Adrenal gland (tissue), 12 donors: ENCODE results near the gene PLA2G5. TPM values are rescaled to one million over a fixed set of nuclear protein-coding genes. Genes with fewer than 3 reads are reported as not detected.

Experiments
- DNase-seq, 7 donors: peaks; one replicate each; pipeline ENCODE4 v3.0.0-alpha.2; 2019 to 2020
- H3K27ac ChIP-seq, 5 donors: fragments of 200-600 bp; sonication (generic) in 4 of 5; 1 replicate in 3 of 5; 2 replicates in 2 of 5; pipeline versions ENCODE4 v1.5.1 to v1.8.0; 2016 to 2020; ENCODE audit warnings: mild to moderate bottlenecking in 1 of 5
- H3K27me3 ChIP-seq: fragments of 200-600 bp; 2 replicates; pipeline ENCODE4 v1.8.0; 2021
- H3K36me3 ChIP-seq, 2 donors: fragments of 200-600 bp; replicated peaks in 1 of 2; 1 replicate in 1 of 2; 2 replicates in 1 of 2; pipeline versions ENCODE4 v1.5.1 to v1.8.0; 2018 to 2022
- H3K4me1 ChIP-seq, 2 donors: fragments of 200-600 bp; replicated peaks in 1 of 2; 1 replicate in 1 of 2; 2 replicates in 1 of 2; pipeline versions ENCODE4 v1.5.1 to v1.8.0; 2018 to 2021
- H3K4me3 ChIP-seq, 4 donors: fragments of 200-600 bp; sonication (generic) in 3 of 4; one replicate each; pipeline ENCODE4 v1.5.1; 2016 to 2018
- H3K9me3 ChIP-seq, 3 donors: fragments of 200-600 bp; sonication (generic) in 1 of 3; replicated peaks in 1 of 3; 1 replicate in 2 of 3; 2 replicates in 1 of 3; pipeline versions ENCODE4 v1.5.1 to v1.8.0; 2016 to 2021
- POLR2A ChIP-seq, 2 donors: fragments of 450-650 bp; IDR thresholded peaks; one replicate each; pipeline ENCODE4 v1.6.1; 2017; ENCODE audit warnings: antibody characterized with exemption in 2 of 2, mild to moderate bottlenecking in 2 of 2, moderate library complexity in 1 of 2
- WGBS, 4 donors: extraction: QIAGEN DNeasy Blood & Tissue Kit in 2 of 4; methylation state at CpG; one replicate each; pipeline versions ENCODE4 v1.1.5 to v1.1.7; 2013 to 2017; 5-methylcytosine and 5-hydroxymethylcytosine counted together
- intact Hi-C, 2 donors: fragments of 100-400 bp; cut with DNase I; formaldehyde crosslinking; loops; one replicate each; pipeline versions ENCODE4 v1.14.1 to v1.15.0; 2022 to 2023
- polyA plus RNA-seq, 3 donors: library from polyadenylated mRNA; stranded (reverse); fragments of 200-250 nt in 2 of 3; fragments of 350-450 nt in 1 of 3; fragmentation: Illumina TruSeq in 1 of 3; extraction: RNeasy Lipid Tissue Mini Kit (QIAGEN cat#74804) in 1 of 3; gene quantifications; one replicate each; pipeline ENCODE4 v1.2.3, GENCODE V29; 2013 to 2014
- total RNA-seq, 9 donors: library from RNA; depleted of rRNA in 4 of 9; stranded (reverse); fragments of >200 nt in 4 of 9; fragments of 120-200 nt in 1 of 9; fragmentation: NEBNext Ultra II Directional in 1 of 9; extraction: Animal tissue kit (Norgen Biotek cat#: 25700) in 1 of 9; gene quantifications; one replicate each; pipeline versions ENCODE4 v1.1.0 to v1.2.4, GENCODE V29; 2013 to 2023
- TF ChIP-seq, protein P1 (sequence below), 6 experiments: fragments of 450-650 bp in 4 of 6; fragments of 200-600 bp in 2 of 6; sonication (generic) in 1 of 6; IDR thresholded peaks; 1 replicate in 5 of 6; 2 replicates in 1 of 6; pipeline versions ENCODE4 v1.5.1 to v1.8.0; 2016 to 2021; ENCODE audit warnings: antibody characterized with exemption in 6 of 6, mild to moderate bottlenecking in 2 of 6, moderate library complexity in 1 of 6
- donor health status: healthy with polysubstance abuse.
- donor health status: Bipolar disorder and iron deficiency.
- donor health status: DM: yes; HTN: yes; CAD: no.
- donor health status: DM: no; HTN: no; CAD: no.
- donor health status: DM: no; HTN: no; CAD: no.
- donor health status: DM: yes; HTN: yes; CAD: no.

PLA2G5 gene
- total and polyA plus RNA-seq, 12 donors = 0.53 to 14.1 (median 1.4) TPM

- Histone ChIP-seq H3K27me3 (no peaks in the 10 kb centered on the region), H3K36me3 (no peaks in the 10 kb centered on the region), H3K4me3 (no peak overlapping the region), H3K9me3 (no peaks in the 10 kb centered on the region), H3K27ac (no peak overlapping the region), H3K4me1 (no peaks in the 10 kb centered on the region)
- TF ChIP-seq, protein P1, sequence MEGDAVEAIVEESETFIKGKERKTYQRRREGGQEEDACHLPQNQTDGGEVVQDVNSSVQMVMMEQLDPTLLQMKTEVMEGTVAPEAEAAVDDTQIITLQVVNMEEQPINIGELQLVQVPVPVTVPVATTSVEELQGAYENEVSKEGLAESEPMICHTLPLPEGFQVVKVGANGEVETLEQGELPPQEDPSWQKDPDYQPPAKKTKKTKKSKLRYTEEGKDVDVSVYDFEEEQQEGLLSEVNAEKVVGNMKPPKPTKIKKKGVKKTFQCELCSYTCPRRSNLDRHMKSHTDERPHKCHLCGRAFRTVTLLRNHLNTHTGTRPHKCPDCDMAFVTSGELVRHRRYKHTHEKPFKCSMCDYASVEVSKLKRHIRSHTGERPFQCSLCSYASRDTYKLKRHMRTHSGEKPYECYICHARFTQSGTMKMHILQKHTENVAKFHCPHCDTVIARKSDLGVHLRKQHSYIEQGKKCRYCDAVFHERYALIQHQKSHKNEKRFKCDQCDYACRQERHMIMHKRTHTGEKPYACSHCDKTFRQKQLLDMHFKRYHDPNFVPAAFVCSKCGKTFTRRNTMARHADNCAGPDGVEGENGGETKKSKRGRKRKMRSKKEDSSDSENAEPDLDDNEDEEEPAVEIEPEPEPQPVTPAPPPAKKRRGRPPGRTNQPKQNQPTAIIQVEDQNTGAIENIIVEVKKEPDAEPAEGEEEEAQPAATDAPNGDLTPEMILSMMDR (IDR thresholded peaks at IDR 0.05) = no peak
- no peak for TF ChIP-seq POLR2A (IDR thresholded peaks at IDR 0.05)
- DNase-seq = no peak
- WGBS, 4 donors = 89 to 97% (median 95%) methylated on average over 4 to 6 of the region's 6 CpGs
- intact Hi-C loops = no loop called here
These were observed 68.4 kb downstream of the PLA2G5 start for GRCh38 chr1:20138346-20138745.

DNA sequence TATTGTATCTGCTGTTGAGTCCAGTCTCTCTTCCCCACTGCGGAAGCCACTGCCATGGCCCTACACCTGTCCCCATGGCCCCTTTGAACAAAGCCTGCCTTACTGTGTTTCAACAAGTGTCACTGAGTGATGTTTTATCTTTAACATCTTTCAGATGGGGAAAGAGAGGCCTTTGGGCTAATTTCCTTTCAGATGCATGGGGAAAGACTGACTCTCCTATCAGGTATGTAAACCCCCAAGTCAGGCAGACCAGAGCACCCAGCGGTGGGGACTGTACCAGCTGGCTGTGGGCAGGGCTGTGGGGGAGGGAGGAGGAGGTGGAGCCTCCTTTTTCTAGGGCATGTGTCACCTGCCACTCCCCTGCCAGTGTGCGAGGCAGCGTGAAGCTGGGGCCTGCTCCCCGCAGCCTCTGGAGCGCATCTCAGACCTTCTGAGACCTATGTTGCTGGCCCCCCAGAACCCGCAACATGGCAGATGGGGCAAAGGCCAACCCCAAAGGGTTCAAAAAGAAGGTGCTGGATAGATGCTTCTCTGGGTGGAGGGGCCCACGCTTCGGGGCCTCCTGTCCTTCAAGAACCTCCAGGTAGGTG is 69.1 kb downstream of the PLA2G5 start, which contains the start of gene PLA2G2F:
TSS of gene PLA2G2F (plus strand) at position 363 of the 590 bp plus-strand sequence. CDS start at position 468, 105 bp downstream.
- DNase-seq = no peak
- 95 to 100% (median 97%) methylated on average over 6 to 9 of the region's 9 CpGs for WGBS, 4 donors
- Histone ChIP-seq H3K27me3 (no peaks in the 10 kb centered on the region), H3K9me3 (no peaks in the 10 kb centered on the region), H3K4me3 (no peak within 1 kb of the TSS), H3K36me3 (no peaks in the 10 kb centered on the region), H3K4me1 (no peaks in the 10 kb centered on the region), H3K27ac (no peak within 1 kb of the TSS)
- TF ChIP-seq, protein P1 (IDR thresholded peaks at IDR 0.05) = no peak
- TF ChIP-seq POLR2A (IDR thresholded peaks at IDR 0.05) = no peak
- intact Hi-C loops = no loop called here

GRCh38 chr1:20139776-20140612 is 70.0 kb downstream of the PLA2G5 start:
- Histone ChIP-seq H3K36me3 (no peaks in the 10 kb centered on the region), H3K4me3 (no peak overlapping the region), H3K27me3 (no peaks in the 10 kb centered on the region), H3K27ac (no peak overlapping the region), H3K9me3 (no peaks in the 10 kb centered on the region), H3K4me1 (no peaks in the 10 kb centered on the region)
- TF ChIP-seq, protein P1 (IDR thresholded peaks at IDR 0.05) = no peak
- no peak for TF ChIP-seq POLR2A (IDR thresholded peaks at IDR 0.05)
- intact Hi-C loops = loop anchor here in 1 of 2 donors (10.0 kb wide), 1 partner anchor 165 kb away; the partner anchor contains the start of gene PLA2G2A
- 66 to 92% (median 72%) methylated on average over 2 to 13 of the region's 13 CpGs for WGBS, 4 donors
- DNase-seq = no peak

DNA sequence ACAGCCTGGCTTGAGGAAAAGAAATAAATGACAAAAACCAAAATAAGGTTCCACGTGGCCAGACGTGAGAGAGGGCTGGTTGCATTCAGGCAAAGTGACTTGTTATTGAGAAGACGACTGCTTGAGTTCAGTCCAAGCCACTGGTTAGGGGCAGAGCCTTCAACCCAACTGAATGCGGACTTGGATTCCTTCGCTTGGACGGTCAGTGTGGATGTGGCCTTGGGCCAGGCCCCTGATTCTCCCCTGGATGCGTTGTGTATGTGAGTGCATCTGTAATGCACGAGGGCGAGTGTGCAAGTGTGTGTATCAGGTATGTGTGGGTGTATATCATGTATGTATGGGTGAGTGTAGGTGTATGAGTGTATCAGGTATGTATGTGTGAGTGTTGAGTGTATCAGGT is 71.0 kb downstream of the PLA2G5 start:
- TF ChIP-seq POLR2A (IDR thresholded peaks at IDR 0.05) = no peak
- TF ChIP-seq, protein P1 (IDR thresholded peaks at IDR 0.05) = no peak
- WGBS, 4 donors = 81 to 90% (median 88%) methylated on average over 9 of the region's 9 CpGs

More for the DNA sequence above, 71.0 kb downstream of the PLA2G5 start:
- no peaks in the 10 kb centered on the region for H3K27me3 ChIP-seq
- no peak overlapping the region for H3K4me3 ChIP-seq
- DNase-seq = no peak
- no peaks in the 10 kb centered on the region for H3K36me3 ChIP-seq
- intact Hi-C loops = loop anchor here in 1 of 2 donors (10.0 kb wide), 1 partner anchor 166 kb away; the partner anchor contains the start of gene PLA2G2A
- H3K4me1 ChIP-seq = no peaks in the 10 kb centered on the region
- no peak overlapping the region for H3K27ac ChIP-seq
- H3K9me3 ChIP-seq = no peaks in the 10 kb centered on the region
